Suprapubic skin (tissue), 4 donors: ENCODE measurements around the gene ARL6IP1.

ENCODE experiments used
- POLR2A ChIP-seq, 2 donors: fragments of 450-650 bp; IDR thresholded peaks; one replicate each; pipeline ENCODE4 v1.6.1; 2017; ENCODE audit warnings: antibody characterized with exemption in 2 of 2, mild to moderate bottlenecking in 2 of 2, moderate library complexity in 2 of 2
- POLR2AphosphoS5 ChIP-seq, 3 donors: sonication (generic); formaldehyde crosslinking; IDR thresholded peaks; one replicate each; pipeline ENCODE4 v1.6.1; 2017; ENCODE audit warnings: antibody characterized with exemption in 3 of 3

- TF ChIP-seq POLR2AphosphoS5 (IDR thresholded peaks at IDR 0.05) = no peak
- no peak for TF ChIP-seq POLR2A (IDR thresholded peaks at IDR 0.05)
Observed at GRCh38 chr16:18829251-18829650, 27.9 kb upstream of the ARL6IP1 start.
